Measurements from ENCODE around the gene IL10RB. TPM values are rescaled to one million over a fixed set of nuclear protein-coding genes. Genes with fewer than 3 reads are reported as not detected.
A peak's percentile ranks its signal among the peaks of the same experiment; 100 is the strongest.

IL10RB gene
- total RNA-seq, 3 donors from 2014 or later = 31.0 to 39.5 (median 31.8) TPM

GRCh38 chr21:33259428-33259827 lies 6.7 kb upstream of the IL10RB start:
- Histone ChIP-seq H3K9me3 (no peaks in the 10 kb centered on the region), H3K4me3 (no peak overlapping the region), H3K27me3 (no peaks in the 10 kb centered on the region), H3K27ac (no peak overlapping the region), H3K4me1 (no peaks in the 10 kb centered on the region), H3K36me3 (no peaks in the 10 kb centered on the region)
- DNase-seq (ENCODE audit: low spot score in 2 of 2) = no peak
- TF ChIP-seq POLR2AphosphoS5 (IDR thresholded peaks at IDR 0.05) = no peak
- TF ChIP-seq POLR2A (IDR thresholded peaks at IDR 0.05) = no peak
- no peak for TF ChIP-seq CTCF (IDR thresholded peaks at IDR 0.05)
- intact Hi-C loops (cut with DNase I; ENCODE audit: low total_unique reads) = loop anchor here (10.0 kb wide), 1 partner anchor 185 kb away; no protein-coding TSS in a partner anchor

- Histone ChIP-seq H3K9me3 (no peaks in the 10 kb centered on the region), H3K4me1 (no peaks in the 10 kb centered on the region), H3K27ac (no peak overlapping the region), H3K4me3 (no peak overlapping the region), H3K27me3 (no peaks in the 10 kb centered on the region), H3K36me3 (no peaks in the 10 kb centered on the region)
- intact Hi-C loops (cut with DNase I; ENCODE audit: low total_unique reads) = loop anchor here (10.0 kb wide), 1 partner anchor 185 kb away; no protein-coding TSS in a partner anchor
- no peak for DNase-seq (ENCODE audit: low spot score in 2 of 2)
- TF ChIP-seq POLR2A (IDR thresholded peaks at IDR 0.05) (no peak), CTCF (IDR thresholded peaks at IDR 0.05) (no peak), POLR2AphosphoS5 (IDR thresholded peaks at IDR 0.05) (no peak)
Measured at GRCh38 chr21:33259995-33260394, 6.2 kb upstream of the IL10RB start.

- no peak for DNase-seq (ENCODE audit: low spot score in 2 of 2)
- intact Hi-C loops (cut with DNase I; ENCODE audit: low total_unique reads) = no loop called here
- H3K9me3 ChIP-seq = no peaks in the 10 kb centered on the region
- no peaks in the 10 kb centered on the region for H3K27me3 ChIP-seq
- H3K27ac ChIP-seq = no peak overlapping the region
- H3K4me1 ChIP-seq = no peaks in the 10 kb centered on the region
- TF ChIP-seq CTCF (IDR thresholded peaks at IDR 0.05) = no peak
- TF ChIP-seq POLR2A (IDR thresholded peaks at IDR 0.05) = no peak
- TF ChIP-seq POLR2AphosphoS5 (IDR thresholded peaks at IDR 0.05) = no peak
- no peaks in the 10 kb centered on the region for H3K36me3 ChIP-seq
- no peak overlapping the region for H3K4me3 ChIP-seq
Measured at GRCh38 chr21:33261635-33262034, 4.5 kb upstream of the IL10RB start.

- intact Hi-C loops (cut with DNase I; ENCODE audit: low total_unique reads) = no loop called here
- H3K27ac ChIP-seq = no peak overlapping the region
- no peak for DNase-seq (ENCODE audit: low spot score in 2 of 2)
- H3K4me3 ChIP-seq = no peak overlapping the region
- H3K4me1 ChIP-seq = no peaks in the 10 kb centered on the region
- TF ChIP-seq POLR2AphosphoS5 (IDR thresholded peaks at IDR 0.05) = no peak
- TF ChIP-seq POLR2A (IDR thresholded peaks at IDR 0.05) = no peak
- TF ChIP-seq CTCF (IDR thresholded peaks at IDR 0.05) = no peak
- no peaks in the 10 kb centered on the region for H3K27me3 ChIP-seq
- H3K9me3 ChIP-seq = no peaks in the 10 kb centered on the region
- H3K36me3 ChIP-seq = no peaks in the 10 kb centered on the region
Measured at GRCh38 chr21:33262921-33263320, 3.2 kb upstream of the IL10RB start.

- DNase-seq (ENCODE audit: low spot score in 2 of 2) = no peak
- no peak for TF ChIP-seq POLR2AphosphoS5 (IDR thresholded peaks at IDR 0.05)
- no peak for TF ChIP-seq POLR2A (IDR thresholded peaks at IDR 0.05)
- TF ChIP-seq CTCF (IDR thresholded peaks at IDR 0.05) = no peak
- Histone ChIP-seq H3K4me1 (no peaks in the 10 kb centered on the region), H3K36me3 (no peaks in the 10 kb centered on the region), H3K9me3 (no peaks in the 10 kb centered on the region), H3K27ac (peak overlapping the region in 1 of 2 donors; percentile 5), H3K27me3 (no peaks in the 10 kb centered on the region), H3K4me3 (no peak overlapping the region)
- intact Hi-C loops (cut with DNase I; ENCODE audit: low total_unique reads) = no loop called here
Measured at GRCh38 chr21:33264561-33264960, 1.6 kb upstream of the IL10RB start.

Measured in breast epithelium (tissue), 4 donors.